ENCODE measurements around the gene ZNRF1.
A peak's percentile ranks its signal among the peaks of the same experiment; 100 is the strongest.

Gene ZNRF1

GRCh38 chr16:75053791-75054555 lies 55.1 kb downstream of the ZNRF1 start:
- TF ChIP-seq YY1 (IDR thresholded peaks at IDR 0.05; ENCODE audit: low read depth) (0 out of 2 replicates have a peak, but pooled peaks have one; percentile 10), TEAD4 (IDR thresholded peaks at IDR 0.05) (no peak), EP300 (IDR thresholded peaks at IDR 0.05; ENCODE audit: borderline replicate concordance) (no peak), NFIC (IDR thresholded peaks at IDR 0.05) (peak; percentile 81)
- TF ChIP-seq, protein P1, sequence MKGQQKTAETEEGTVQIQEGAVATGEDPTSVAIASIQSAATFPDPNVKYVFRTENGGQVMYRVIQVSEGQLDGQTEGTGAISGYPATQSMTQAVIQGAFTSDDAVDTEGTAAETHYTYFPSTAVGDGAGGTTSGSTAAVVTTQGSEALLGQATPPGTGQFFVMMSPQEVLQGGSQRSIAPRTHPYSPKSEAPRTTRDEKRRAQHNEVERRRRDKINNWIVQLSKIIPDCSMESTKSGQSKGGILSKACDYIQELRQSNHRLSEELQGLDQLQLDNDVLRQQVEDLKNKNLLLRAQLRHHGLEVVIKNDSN (IDR thresholded peaks at IDR 0.05) = no peak

- TF ChIP-seq, protein P1 (IDR thresholded peaks at IDR 0.05) = no peak
- TF ChIP-seq CREB1 (IDR thresholded peaks at IDR 0.05; ENCODE audit: low read depth) (no peak), TCF12 (IDR thresholded peaks at IDR 0.05; ENCODE audit: low read depth) (no peak), EP300 (IDR thresholded peaks at IDR 0.05; ENCODE audit: borderline replicate concordance) (no peak)
Measured at GRCh38 chr16:75054556-75054947, 55.7 kb downstream of the ZNRF1 start.

DNA sequence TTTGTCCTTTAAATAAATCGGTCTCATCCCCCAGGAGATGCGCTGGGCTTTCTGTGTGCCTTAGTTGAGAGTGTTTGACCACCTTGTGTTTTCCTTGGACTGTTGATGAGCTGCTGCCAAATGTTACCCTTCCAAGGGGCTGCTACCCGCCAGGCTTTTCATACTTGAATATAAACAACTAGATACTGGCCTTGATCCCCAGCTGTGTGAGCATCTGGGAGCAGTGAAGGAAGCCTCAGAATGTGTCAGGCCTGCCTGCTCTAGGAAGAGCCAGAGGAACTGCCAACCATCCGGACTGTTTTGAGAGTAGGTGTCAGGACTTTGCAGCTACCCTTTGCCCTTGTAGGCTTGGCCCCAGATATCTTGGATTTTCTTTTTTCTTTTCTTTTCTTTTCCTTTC lies 60.0 kb downstream of the ZNRF1 start:
- TF ChIP-seq, protein P2, sequence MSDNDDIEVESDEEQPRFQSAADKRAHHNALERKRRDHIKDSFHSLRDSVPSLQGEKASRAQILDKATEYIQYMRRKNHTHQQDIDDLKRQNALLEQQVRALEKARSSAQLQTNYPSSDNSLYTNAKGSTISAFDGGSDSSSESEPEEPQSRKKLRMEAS (IDR thresholded peaks at IDR 0.05) = no peak
- TF ChIP-seq NFIC (IDR thresholded peaks at IDR 0.05) (no peak), ZBTB7A (IDR thresholded peaks at IDR 0.05; ENCODE audit: low read depth) (no peak), TEAD4 (IDR thresholded peaks at IDR 0.05) (no peak), YY1 (IDR thresholded peaks at IDR 0.05; ENCODE audit: low read depth) (no peak), FOXM1 (IDR thresholded peaks at IDR 0.05; ENCODE audit: borderline replicate concordance, low read depth) (no peak), TAF1 (IDR thresholded peaks at IDR 0.05; ENCODE audit: low read depth) (no peak), EGR1 (IDR thresholded peaks at IDR 0.05) (no peak), TCF12 (IDR thresholded peaks at IDR 0.05; ENCODE audit: low read depth) (no peak), REST (IDR thresholded peaks at IDR 0.05; ENCODE audit: low read depth) (no peak)

- TF ChIP-seq FOXM1 (IDR thresholded peaks at IDR 0.05; ENCODE audit: borderline replicate concordance, low read depth) = no peak
- TF ChIP-seq, protein P2 (IDR thresholded peaks at IDR 0.05) = no peak
- no peak for TF ChIP-seq CEBPB (IDR thresholded peaks at IDR 0.05)
- TF ChIP-seq RAD21 (IDR thresholded peaks at IDR 0.05; ENCODE audit: low read depth) = no peak
- no peak for TF ChIP-seq REST (IDR thresholded peaks at IDR 0.05; ENCODE audit: low read depth)
- TF ChIP-seq TCF12 (IDR thresholded peaks at IDR 0.05; ENCODE audit: low read depth) = no peak
- TF ChIP-seq YY1 (IDR thresholded peaks at IDR 0.05; ENCODE audit: low read depth) = no peak
- TF ChIP-seq NFIC (IDR thresholded peaks at IDR 0.05) = no peak
Measured at GRCh38 chr16:75059411-75059810, 60.6 kb downstream of the ZNRF1 start.

GRCh38 chr16:75060723-75061122 lies 61.9 kb downstream of the ZNRF1 start:
- no peak for TF ChIP-seq EGR1 (IDR thresholded peaks at IDR 0.05)
- TF ChIP-seq TCF12 (IDR thresholded peaks at IDR 0.05; ENCODE audit: low read depth) = no peak
- TF ChIP-seq RAD21 (IDR thresholded peaks at IDR 0.05; ENCODE audit: low read depth) = no peak
- TF ChIP-seq EP300 (IDR thresholded peaks at IDR 0.05; ENCODE audit: borderline replicate concordance) = no peak
- TF ChIP-seq, protein P1 (IDR thresholded peaks at IDR 0.05) = no peak
- TF ChIP-seq, protein P2 (IDR thresholded peaks at IDR 0.05) = no peak
- TF ChIP-seq NFIC (IDR thresholded peaks at IDR 0.05) = no peak
- no peak for TF ChIP-seq FOXM1 (IDR thresholded peaks at IDR 0.05; ENCODE audit: borderline replicate concordance, low read depth)
- TF ChIP-seq CEBPB (IDR thresholded peaks at IDR 0.05) = no peak
- no peak for TF ChIP-seq TEAD4 (IDR thresholded peaks at IDR 0.05)
- no peak for TF ChIP-seq ZBTB7A (IDR thresholded peaks at IDR 0.05; ENCODE audit: low read depth)
- TF ChIP-seq CREB1 (IDR thresholded peaks at IDR 0.05; ENCODE audit: low read depth) = no peak
- TF ChIP-seq REST (IDR thresholded peaks at IDR 0.05; ENCODE audit: low read depth) = no peak
- TF ChIP-seq YY1 (IDR thresholded peaks at IDR 0.05; ENCODE audit: low read depth) = no peak
- TF ChIP-seq TAF1 (IDR thresholded peaks at IDR 0.05; ENCODE audit: low read depth) = no peak

All from Ishikawa (cell line).